Kidney (tissue), 14 donors: ENCODE data around the gene TICAM2. TPM values are rescaled to one million over a fixed set of nuclear protein-coding genes. Genes with fewer than 3 reads are reported as not detected.
A peak's percentile ranks its signal among the peaks of the same experiment; 100 is the strongest.

ENCODE experiments used
- DNase-seq, 5 donors: peaks; one replicate each; pipeline ENCODE4 v3.0.0-alpha.2; 2013 to 2020
- FAIRE-seq: peaks from 2 replicates; lab custom pipeline; 2012; peaks lifted over from hg19 to GRCh38; lab: Jason Lieb, UNC
- H3K27ac ChIP-seq, 2 donors: one replicate each; pipeline ENCODE4 v1.7.0; 2013; ENCODE audit warnings: low read depth in 2 of 2, low read length in 2 of 2, inconsistent platforms in 1 of 2
- H3K27me3 ChIP-seq: one replicate; pipeline ENCODE4 v1.7.1; 2013; ENCODE audit warnings: low read length, inconsistent platforms; ENCODE audit not compliant: control insufficient read depth, insufficient read depth
- H3K36me3 ChIP-seq, 3 donors: one replicate each; pipeline versions ENCODE4 v1.7.0 to v1.7.1; 2013; ENCODE audit warnings: low read length in 3 of 3, control low read depth in 1 of 3, inconsistent platforms in 1 of 3; ENCODE audit not compliant: insufficient read depth in 3 of 3, control insufficient read depth in 2 of 3
- H3K4me1 ChIP-seq, 3 donors: one replicate each; pipeline versions ENCODE4 v1.7.0 to v1.7.1; 2013; ENCODE audit warnings: low read length in 3 of 3, inconsistent platforms in 1 of 3, low read depth in 1 of 3; ENCODE audit not compliant: control insufficient read depth in 2 of 3, insufficient read depth in 2 of 3
- H3K4me3 ChIP-seq, 3 donors: one replicate each; pipeline versions ENCODE4 v1.7.0 to v1.8.1; 2013; ENCODE audit warnings: low read length in 3 of 3, control low read depth in 1 of 3, inconsistent platforms in 1 of 3
- H3K9ac ChIP-seq, 3 donors: one replicate each; pipeline versions ENCODE4 v1.7.0 to v1.7.1; 2013; ENCODE audit warnings: low read length in 3 of 3, control low read depth in 1 of 3, inconsistent platforms in 1 of 3
- H3K9me3 ChIP-seq, 3 donors: one replicate each; pipeline versions ENCODE4 v1.7.0 to v1.7.1; 2013; ENCODE audit warnings: low read length in 3 of 3, control low read depth in 1 of 3, inconsistent platforms in 1 of 3; ENCODE audit not compliant: control insufficient read depth in 2 of 3, insufficient read depth in 1 of 3
- CTCF ChIP-seq: IDR thresholded peaks from 3 replicates; pipeline ENCODE4 v1.5.1; 2012; ENCODE audit warnings: mild to moderate bottlenecking, moderate library complexity, borderline replicate concordance; ENCODE audit not compliant: insufficient read depth; ENCODE audit errors: extremely low read depth
- intact Hi-C: fragments of 100-400 bp; cut with DNase I; formaldehyde crosslinking; loops from one replicate; pipeline ENCODE4 v1.11.1; 2022
- polyA plus RNA-seq: library from polyadenylated mRNA; stranded (reverse); fragments of 350-450 nt; fragmentation: Illumina TruSeq; extraction: RNeasy Lipid Tissue Mini Kit (QIAGEN cat#74804); gene quantifications from one replicate; pipeline ENCODE4 v1.2.3, GENCODE V29; 2014; ENCODE audit warnings: low read depth, low replicate concordance; ENCODE audit not compliant: insufficient read depth
- total RNA-seq: library from RNA; stranded (reverse); fragmentation: NEBNext Ultra II Directional; extraction: Animal tissue kit (Norgen Biotek cat#: 25700); gene quantifications from one replicate; pipeline ENCODE4 v1.2.1, GENCODE V29; 2021
- donor health status: control.
- donor health status: control.
- donor health status: control.
- donor health status: control.
- donor health status: control.
- donor health status: DM: yes; HTN: yes; CAD: no.
- donor health status: Normal renal cell carcinoma (clear cell type).

The TICAM2 gene
- total and polyA plus RNA-seq, 2 donors from 2014 or later: 2.0 to 7.6 TPM

GRCh38 chr5:115589043-115589442 lies 13.2 kb downstream of the TICAM2 start:
- DNase-seq (no peak), FAIRE-seq (no peak)
- H3K4me1 ChIP-seq: no peaks in the 10 kb centered on the region
- intact Hi-C loops: no loop called here
- no peak overlapping the region for H3K4me3 ChIP-seq
- no peak overlapping the region for H3K9ac ChIP-seq
- no peak for TF ChIP-seq CTCF
- no peak overlapping the region for H3K27ac ChIP-seq
- H3K36me3 ChIP-seq: no peaks in the 10 kb centered on the region
- H3K9me3 ChIP-seq: no peaks in the 10 kb centered on the region
- no peaks in the 10 kb centered on the region for H3K27me3 ChIP-seq

- Histone ChIP-seq H3K9ac (no peak overlapping the region), H3K27me3 (no peaks in the 10 kb centered on the region), H3K9me3 (no peaks in the 10 kb centered on the region), H3K36me3 (no peaks in the 10 kb centered on the region), H3K4me1 (no peaks in the 10 kb centered on the region), H3K27ac (no peak overlapping the region), H3K4me3 (no peak overlapping the region)
- no peak for FAIRE-seq
- intact Hi-C loops: no loop called here
- peak in 2 of 5 donors; percentile 7 to 29 for DNase-seq
- no peak for TF ChIP-seq CTCF
Measured at GRCh38 chr5:115588640-115589039, 13.6 kb downstream of the TICAM2 start.

GRCh38 chr5:115586525-115587146 lies 15.6 kb downstream of the TICAM2 start:
- Histone ChIP-seq H3K9me3 (no peaks in the 10 kb centered on the region), H3K9ac (no peak overlapping the region), H3K27me3 (no peaks in the 10 kb centered on the region), H3K4me1 (no peaks in the 10 kb centered on the region), H3K36me3 (no peaks in the 10 kb centered on the region), H3K27ac (no peak overlapping the region), H3K4me3 (no peak overlapping the region)
- peak in 2 of 5 donors; percentile 37 to 43 for DNase-seq
- peak; percentile 59 for FAIRE-seq
- intact Hi-C loops: no loop called here
- TF ChIP-seq CTCF: peak; percentile 49

GRCh38 chr5:115585265-115585664 lies 17.0 kb downstream of the TICAM2 start:
- no peak for FAIRE-seq

More at GRCh38 chr5:115585265-115585664, 17.0 kb downstream of the TICAM2 start:
- Histone ChIP-seq H3K36me3 (peaks cover 0 to 6% (median 0%) of the 10 kb centered on the region in 3 donors), H3K27ac (no peak overlapping the region), H3K4me1 (no peaks in the 10 kb centered on the region), H3K9me3 (no peaks in the 10 kb centered on the region), H3K4me3 (no peak overlapping the region), H3K9ac (no peak overlapping the region), H3K27me3 (no peaks in the 10 kb centered on the region)
- TF ChIP-seq CTCF: no peak
- intact Hi-C loops: no loop called here
- DNase-seq: no peak
